ENCODE results near the gene IQCE. TPM values are rescaled to one million over a fixed set of nuclear protein-coding genes. Genes with fewer than 3 reads are reported as not detected.

The IQCE gene
- total and polyA plus RNA-seq, 2 donors (not counting 1 experiment from before 2014, with no cell fraction given): 3.5 to 9.5 TPM

DNA sequence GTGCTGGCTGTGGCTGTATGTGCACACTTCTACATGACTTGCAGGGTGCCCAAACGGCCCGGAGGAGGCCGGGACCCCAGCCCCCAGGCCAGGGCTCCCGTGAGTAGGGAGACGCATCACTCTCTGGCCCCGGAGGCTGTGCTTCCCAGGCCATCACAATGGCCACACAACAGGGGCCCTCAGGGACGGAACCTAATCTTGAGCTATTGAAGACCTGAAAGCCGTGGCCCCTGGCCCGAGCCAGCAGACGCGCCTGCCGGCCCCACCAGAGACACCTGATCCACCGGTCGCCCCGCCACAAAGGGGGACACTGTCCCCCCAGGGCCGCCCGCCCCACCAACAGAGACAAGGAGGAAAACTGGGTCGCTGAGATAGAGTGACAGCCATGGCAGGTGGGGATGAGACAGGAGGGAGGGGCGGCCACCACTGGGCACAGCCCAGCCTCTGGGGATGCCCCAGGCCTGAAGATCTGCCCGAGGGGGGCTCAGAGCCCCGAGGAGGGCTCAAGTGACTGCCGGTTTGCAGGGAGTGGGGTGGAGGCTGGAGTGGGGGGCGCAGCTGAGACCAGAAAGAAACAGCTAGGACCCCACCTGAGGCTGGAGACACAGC, 49.4 kb upstream of the IQCE start:
- ChIA-PET POLR2A (interaction anchor here (0.5 to 7.5 kb wide), 6 partner anchors 11 to 125 kb away, joined by 3 to 340 read pairs (median 6); partner anchors contain the start of genes BRAT1 and LFNG), CTCF (interaction anchor here (0.9 to 5.0 kb wide), 11 partner anchors 10 to 201 kb away, joined by 3 to 34 read pairs (median 4); no protein-coding TSS in a partner anchor)
- WGBS (ENCODE audit: insufficient coverage): 30% methylated on average over 11 of the region's 23 CpGs
- H3K4me1 ChIP-seq (ENCODE audit: control insufficient read depth in 2 of 2, insufficient read depth in 2 of 2, low read length in 2 of 2): peaks cover 60 to 71% of the 10 kb centered on the region in 2 donors
- H3K4me1 Mint-ChIP-seq: peaks cover 67% of the 10 kb centered on the region
- TF ChIP-seq EZH2 (IDR thresholded peaks at IDR 0.05; ENCODE audit: borderline replicate concordance, insufficient read depth, low read depth, low read length, poor library complexity, severe bottlenecking): no peak
- TF ChIP-seq, protein P1, sequence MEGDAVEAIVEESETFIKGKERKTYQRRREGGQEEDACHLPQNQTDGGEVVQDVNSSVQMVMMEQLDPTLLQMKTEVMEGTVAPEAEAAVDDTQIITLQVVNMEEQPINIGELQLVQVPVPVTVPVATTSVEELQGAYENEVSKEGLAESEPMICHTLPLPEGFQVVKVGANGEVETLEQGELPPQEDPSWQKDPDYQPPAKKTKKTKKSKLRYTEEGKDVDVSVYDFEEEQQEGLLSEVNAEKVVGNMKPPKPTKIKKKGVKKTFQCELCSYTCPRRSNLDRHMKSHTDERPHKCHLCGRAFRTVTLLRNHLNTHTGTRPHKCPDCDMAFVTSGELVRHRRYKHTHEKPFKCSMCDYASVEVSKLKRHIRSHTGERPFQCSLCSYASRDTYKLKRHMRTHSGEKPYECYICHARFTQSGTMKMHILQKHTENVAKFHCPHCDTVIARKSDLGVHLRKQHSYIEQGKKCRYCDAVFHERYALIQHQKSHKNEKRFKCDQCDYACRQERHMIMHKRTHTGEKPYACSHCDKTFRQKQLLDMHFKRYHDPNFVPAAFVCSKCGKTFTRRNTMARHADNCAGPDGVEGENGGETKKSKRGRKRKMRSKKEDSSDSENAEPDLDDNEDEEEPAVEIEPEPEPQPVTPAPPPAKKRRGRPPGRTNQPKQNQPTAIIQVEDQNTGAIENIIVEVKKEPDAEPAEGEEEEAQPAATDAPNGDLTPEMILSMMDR (IDR thresholded peaks at IDR 0.05): no peak
- H3K4me2 ChIP-seq (replicated peaks; ENCODE audit: low read depth, low read length, poor library complexity, severe bottlenecking): peak overlapping the region; percentile 93
- peak overlapping the region; percentile 99 to 100 for H3K27ac ChIP-seq (ENCODE audit: low read length in 2 of 2)
- H3K9me3 Mint-ChIP-seq (ENCODE audit: insufficient read depth): no peaks in the 10 kb centered on the region
- H3K79me2 ChIP-seq (ENCODE audit: control insufficient read depth, insufficient read depth, low read length): peaks cover 19% of the 10 kb centered on the region
- intact Hi-C loops (cut with micrococcal nuclease): loop anchor here (1.0 kb wide), 1 partner anchor 46 kb away; the partner anchor contains the start of gene BRAT1
- no peaks in the 10 kb centered on the region for H4K20me1 ChIP-seq (ENCODE audit: control insufficient read depth, insufficient read depth, low read length, poor library complexity, severe bottlenecking)
- peak overlapping the region; percentile 70 for H3K9ac ChIP-seq (ENCODE audit: low read length)
- H2AFZ ChIP-seq (ENCODE audit: insufficient read depth, low read depth, low read length, poor library complexity, severe bottlenecking): no peak overlapping the region
- no peaks in the 10 kb centered on the region for H3K36me3 ChIP-seq (replicated peaks in 1 of 2; ENCODE audit: control extremely low read depth in 1 of 2, control insufficient read depth in 1 of 2, extremely low read depth in 1 of 2, insufficient read depth in 2 of 2, low read length in 1 of 2)
- H3K9me3 ChIP-seq (ENCODE audit: control extremely low read depth in 1 of 3, control insufficient read depth in 2 of 3, insufficient read depth in 1 of 3, low read length in 2 of 3): no peaks in the 10 kb centered on the region
- peak overlapping the region in 4 of 5 experiments; percentile 25 to 46 (median 34) for H3K4me3 ChIP-seq (ENCODE audit: control extremely low read depth in 1 of 5, extremely low read depth in 1 of 5, insufficient read depth in 1 of 5, low read depth in 2 of 5, low read length in 4 of 5)
- peak overlapping the region; percentile 99 for H3K27ac Mint-ChIP-seq
- DNase-seq: no peak
- no peak for ATAC-seq (ENCODE audit: low read depth)
- H3K27me3 ChIP-seq (replicated peaks in 1 of 4; ENCODE audit: control extremely low read depth in 1 of 4, control insufficient read depth in 3 of 4, insufficient read depth in 4 of 4, low read length in 3 of 4): no peaks in the 10 kb centered on the region
- no peaks in the 10 kb centered on the region for H3K27me3 Mint-ChIP-seq
- H3K4me3 Mint-ChIP-seq: peak overlapping the region; percentile 88
